Gastroesophageal sphincter (tissue), 4 donors: ENCODE results near the gene TULP4. TPM values are rescaled to one million over a fixed set of nuclear protein-coding genes. Genes with fewer than 3 reads are reported as not detected.
"Not testable (repeated sequence)": the region's sequence is repeated elsewhere in the genome, so short reads cannot be mapped to it uniquely, and the experiment has no call there.

Experiments
- ATAC-seq: fragments of 150-250 bp; one replicate; pipeline ENCODE4 v1.9.1; 2016; ENCODE audit warnings: mild to moderate bottlenecking, moderate library complexity
- H3K27ac ChIP-seq, 4 donors: fragments of 200-600 bp; sonication (generic) in 3 of 4; 1 replicate in 3 of 4; 2 replicates in 1 of 4; pipeline ENCODE4 v1.5.1; 2016 to 2019
- H3K27me3 ChIP-seq: fragments of 200-600 bp; sonication (generic); one replicate; pipeline ENCODE4 v1.5.1; 2019
- H3K36me3 ChIP-seq, 2 donors: fragments of 200-600 bp; sonication (generic); one replicate each; pipeline ENCODE4 v1.5.1; 2019; ENCODE audit warnings: control low read depth in 1 of 2
- H3K4me1 ChIP-seq, 3 donors: fragments of 200-600 bp; sonication (generic); 1 replicate in 2 of 3; 2 replicates in 1 of 3; pipeline ENCODE4 v1.5.1; 2016 to 2019; ENCODE audit warnings: control low read depth in 2 of 3
- H3K4me3 ChIP-seq, 2 donors: fragments of 200-600 bp; sonication (generic); one replicate each; pipeline ENCODE4 v1.5.1; 2019; ENCODE audit warnings: mild to moderate bottlenecking in 1 of 2, moderate library complexity in 1 of 2
- H3K9me3 ChIP-seq, 3 donors: fragments of 200-600 bp; sonication (generic); one replicate each; pipeline ENCODE4 v1.5.1; 2017 to 2019; ENCODE audit warnings: control low read depth in 2 of 3
- EP300 ChIP-seq: sonication (generic); formaldehyde crosslinking; IDR thresholded peaks from one replicate; pipeline ENCODE4 v1.6.1; 2017; ENCODE audit warnings: antibody characterized with exemption, mild to moderate bottlenecking
- POLR2A ChIP-seq, 2 donors: fragments of 450-650 bp; IDR thresholded peaks; one replicate each; pipeline ENCODE4 v1.6.1; 2017; ENCODE audit warnings: antibody characterized with exemption in 2 of 2, mild to moderate bottlenecking in 2 of 2, moderate library complexity in 1 of 2
- POLR2AphosphoS5 ChIP-seq: sonication (generic); formaldehyde crosslinking; IDR thresholded peaks from one replicate; pipeline ENCODE4 v1.6.1; 2017; ENCODE audit warnings: antibody characterized with exemption
- WGBS, 2 donors: methylation state at CpG; one replicate each; pipeline ENCODE4 v1.1.5; 2018; ENCODE audit warnings: low coverage in 1 of 2; 5-methylcytosine and 5-hydroxymethylcytosine counted together
- total RNA-seq, 4 donors: library from RNA; depleted of rRNA; stranded (reverse); fragments of >200 nt; gene quantifications; one replicate each; pipeline ENCODE4 v1.1.0, GENCODE V29; 2016
- TF ChIP-seq, protein P1 (sequence below), 4 experiments: fragments of 200-600 bp in 2 of 4; fragments of 450-650 bp in 2 of 4; sonication (generic) in 1 of 4; IDR thresholded peaks; one replicate each; pipeline ENCODE4 v1.5.1; 2017 to 2019; ENCODE audit warnings: antibody characterized with exemption in 4 of 4, mild to moderate bottlenecking in 2 of 4, moderate library complexity in 2 of 4

TULP4 gene
- total RNA-seq, 4 donors from 2014 or later = 159 to 244 (median 201) TPM

DNA sequence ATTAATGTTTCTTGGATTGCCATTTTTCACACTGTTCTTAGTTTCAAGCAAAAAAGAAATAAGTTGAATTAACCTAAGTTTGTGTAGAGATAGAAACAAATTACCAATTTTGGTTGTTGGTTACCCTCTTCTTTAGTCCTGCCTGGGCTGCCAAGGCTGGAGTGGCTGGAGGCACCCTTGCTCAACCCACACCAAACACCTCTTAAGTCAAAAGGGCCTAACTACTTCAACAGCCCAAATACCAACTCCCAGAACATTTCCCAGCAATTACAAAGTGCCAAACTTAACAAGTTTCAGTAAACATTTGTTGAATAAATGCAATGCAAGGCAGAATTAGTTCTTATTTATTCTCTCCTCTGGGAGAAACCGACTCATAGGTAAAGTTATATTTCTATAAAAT, 209.5 kb downstream of the TULP4 start:
- Histone ChIP-seq H3K9me3 (peaks cover 0 to under 1% (median 0%) of the 10 kb centered on the region in 3 donors), H3K4me1 (peaks cover 0 to 12% (median 2%) of the 10 kb centered on the region in 3 donors), H3K36me3 (no peaks in the 10 kb centered on the region), H3K4me3 (no peak overlapping the region), H3K27me3 (peaks cover 86% of the 10 kb centered on the region), H3K27ac (no peak overlapping the region)
- TF ChIP-seq EP300 (no peak), POLR2AphosphoS5 (no peak), POLR2A (IDR thresholded peaks at IDR 0.05) (no peak)
- TF ChIP-seq, protein P1, sequence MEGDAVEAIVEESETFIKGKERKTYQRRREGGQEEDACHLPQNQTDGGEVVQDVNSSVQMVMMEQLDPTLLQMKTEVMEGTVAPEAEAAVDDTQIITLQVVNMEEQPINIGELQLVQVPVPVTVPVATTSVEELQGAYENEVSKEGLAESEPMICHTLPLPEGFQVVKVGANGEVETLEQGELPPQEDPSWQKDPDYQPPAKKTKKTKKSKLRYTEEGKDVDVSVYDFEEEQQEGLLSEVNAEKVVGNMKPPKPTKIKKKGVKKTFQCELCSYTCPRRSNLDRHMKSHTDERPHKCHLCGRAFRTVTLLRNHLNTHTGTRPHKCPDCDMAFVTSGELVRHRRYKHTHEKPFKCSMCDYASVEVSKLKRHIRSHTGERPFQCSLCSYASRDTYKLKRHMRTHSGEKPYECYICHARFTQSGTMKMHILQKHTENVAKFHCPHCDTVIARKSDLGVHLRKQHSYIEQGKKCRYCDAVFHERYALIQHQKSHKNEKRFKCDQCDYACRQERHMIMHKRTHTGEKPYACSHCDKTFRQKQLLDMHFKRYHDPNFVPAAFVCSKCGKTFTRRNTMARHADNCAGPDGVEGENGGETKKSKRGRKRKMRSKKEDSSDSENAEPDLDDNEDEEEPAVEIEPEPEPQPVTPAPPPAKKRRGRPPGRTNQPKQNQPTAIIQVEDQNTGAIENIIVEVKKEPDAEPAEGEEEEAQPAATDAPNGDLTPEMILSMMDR (IDR thresholded peaks at IDR 0.05) = no peak
- ATAC-seq = no peak
- WGBS, 2 donors = 69 to 75% methylated on average over 1 of the region's 1 CpG

DNA sequence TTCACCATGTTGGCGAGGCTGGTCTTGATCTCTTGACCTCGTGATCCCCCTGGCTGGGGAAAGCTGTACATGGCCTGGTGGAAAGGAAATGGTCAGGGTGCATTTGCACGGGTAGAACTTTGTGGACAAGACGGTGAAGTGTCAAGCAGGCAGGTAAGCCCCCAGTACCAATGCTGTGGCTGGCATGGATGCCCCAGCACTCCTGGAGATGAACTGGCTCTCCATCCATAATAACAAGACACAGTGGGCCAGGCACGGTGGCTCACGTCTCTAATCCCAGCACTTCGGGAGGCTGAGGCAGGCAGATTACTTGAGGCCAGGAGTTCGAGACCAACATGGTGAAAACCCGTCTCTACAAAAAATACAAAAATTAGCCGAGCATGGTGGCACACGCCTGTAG, 210.4 kb downstream of the TULP4 start:
- Histone ChIP-seq H3K4me3 (no peak overlapping the region), H3K4me1 (peaks cover 0 to 12% (median 2%) of the 10 kb centered on the region in 3 donors), H3K27me3 (peaks cover 77% of the 10 kb centered on the region), H3K27ac (no peak overlapping the region), H3K9me3 (peaks cover 0 to 9% (median 0%) of the 10 kb centered on the region in 3 donors), H3K36me3 (no peaks in the 10 kb centered on the region)
- 92 to 98% methylated on average over 2 to 6 of the region's 11 CpGs for WGBS, 2 donors
- ATAC-seq = no peak
- TF ChIP-seq POLR2A (IDR thresholded peaks at IDR 0.05) (no peak), EP300 (no peak), POLR2AphosphoS5 (no peak)
- TF ChIP-seq, protein P1 (IDR thresholded peaks at IDR 0.05) = no peak

DNA sequence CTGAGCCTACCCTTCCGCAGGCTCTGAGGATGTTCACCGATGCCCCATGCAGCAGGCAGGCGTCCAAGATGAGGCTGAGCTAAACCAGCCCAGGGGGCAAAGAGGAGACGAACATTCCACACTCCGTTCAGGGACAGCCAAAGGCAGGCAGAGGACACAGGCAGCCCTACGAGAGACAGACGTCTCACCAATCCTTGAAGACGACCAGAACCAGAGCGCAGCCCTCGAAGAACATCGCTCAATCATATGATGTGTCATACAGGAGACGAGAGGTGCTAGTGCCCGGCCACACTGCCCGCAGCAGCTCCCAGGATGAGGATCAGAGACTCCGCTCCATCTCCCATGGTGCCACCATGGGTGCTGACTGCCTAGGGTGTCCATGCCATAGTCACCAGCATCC, 212.0 kb downstream of the TULP4 start:
- Histone ChIP-seq H3K4me3 (no peak overlapping the region), H3K4me1 (no peaks in the 10 kb centered on the region), H3K27ac (no peak overlapping the region), H3K27me3 (peaks cover 65% of the 10 kb centered on the region), H3K36me3 (no peaks in the 10 kb centered on the region), H3K9me3 (peaks cover 0 to 17% (median 0%) of the 10 kb centered on the region in 3 donors)
- ATAC-seq = no peak
- 90% methylated on average over 2 of the region's 15 CpGs; no CpG with 5 or more reads in 1 of the 2 donors for WGBS, 2 donors
- TF ChIP-seq POLR2A (IDR thresholded peaks at IDR 0.05) (no peak), POLR2AphosphoS5 (no peak), EP300 (no peak)
- TF ChIP-seq, protein P1 (IDR thresholded peaks at IDR 0.05) = no peak

DNA sequence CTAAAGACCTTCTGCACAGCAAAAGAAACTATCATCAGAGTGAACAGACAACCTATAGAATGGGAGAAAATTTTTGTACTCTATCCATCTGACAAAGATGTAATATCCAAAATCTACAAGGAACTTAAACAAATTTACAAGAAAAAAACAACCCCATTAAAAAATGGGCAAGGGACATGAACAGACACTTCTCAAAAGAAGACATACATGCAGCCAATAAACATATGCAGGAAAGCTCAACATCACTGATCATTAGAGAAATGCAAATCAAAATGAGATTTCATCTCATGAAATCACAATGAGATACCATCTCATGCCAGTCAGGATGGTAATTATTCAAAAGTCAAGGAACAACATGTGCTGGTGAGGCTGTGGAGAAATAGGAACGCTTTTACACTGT, 215.6 kb downstream of the TULP4 start:
- not testable (repeated sequence) for H3K27ac ChIP-seq, ATAC-seq, H3K36me3 ChIP-seq, H3K4me3 ChIP-seq, H3K4me1 ChIP-seq
- peaks cover 39% of the 10 kb centered on the region for H3K27me3 ChIP-seq
- 75 to 88% methylated on average over 1 of the region's 1 CpG for WGBS, 2 donors
- peaks cover 0 to 17% (median 0%) of the 10 kb centered on the region in 3 donors for H3K9me3 ChIP-seq

DNA sequence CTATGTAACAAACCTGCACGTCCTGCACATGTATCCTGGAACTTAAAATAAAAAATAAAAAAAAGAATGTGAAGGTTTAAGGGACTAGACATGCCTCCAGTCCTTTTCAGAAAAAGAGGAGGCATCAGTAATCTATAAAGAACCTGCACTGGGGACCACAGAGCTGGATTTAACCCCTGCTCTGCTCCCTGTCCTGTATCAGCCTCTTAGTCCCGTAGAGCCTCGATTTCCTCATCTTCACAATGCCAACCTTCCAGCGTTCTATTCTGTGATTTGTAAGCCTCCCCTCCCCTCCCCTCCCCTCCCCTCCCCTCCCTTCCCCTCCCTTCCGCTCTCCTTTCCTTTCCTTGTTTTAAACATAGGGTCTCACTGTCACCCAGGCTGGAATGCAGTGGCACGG, 216.6 kb downstream of the TULP4 start:
- 60 to 67% methylated on average over 5 to 6 of the region's 6 CpGs for WGBS, 2 donors
- H3K4me3 ChIP-seq = no peak overlapping the region
- TF ChIP-seq, protein P1 (IDR thresholded peaks at IDR 0.05) = no peak
- no peak for TF ChIP-seq EP300
- no peak for TF ChIP-seq POLR2A (IDR thresholded peaks at IDR 0.05)
- no peak for TF ChIP-seq POLR2AphosphoS5

More for the DNA sequence above, 216.6 kb downstream of the TULP4 start:
- H3K27me3 ChIP-seq = peaks cover 35% of the 10 kb centered on the region
- no peaks in the 10 kb centered on the region for H3K36me3 ChIP-seq
- H3K27ac ChIP-seq = no peak overlapping the region
- ATAC-seq = no peak
- H3K9me3 ChIP-seq = peaks cover 0 to 23% (median 0%) of the 10 kb centered on the region in 3 donors
- no peaks in the 10 kb centered on the region for H3K4me1 ChIP-seq
